ENCODE measurements around the gene TM9SF3.

- TF ChIP-seq EZH2 (IDR thresholded peaks at IDR 0.05) (no peak), POLR2AphosphoS5 (IDR thresholded peaks at IDR 0.05; ENCODE audit: borderline replicate concordance, low read depth, low read length) (no peak), FOXP2 (optimal IDR thresholded peaks at IDR 0.05; ENCODE audit: control extremely low read depth, extremely low read length, insufficient read depth) (no peak)
Observed at GRCh38 chr10:96513305-96513697, 73.5 kb downstream of the TM9SF3 start.

All from SK-N-MC (cell line).